IPS DF 19.7 (cell line): ENCODE measurements around the gene SMC3.
"Not testable (repeated sequence)": the region's sequence is repeated elsewhere in the genome, so short reads cannot be mapped to it uniquely, and the experiment has no call there.

Experiments
- DNase-seq: peaks from one replicate; pipeline ENCODE4 v3.0.0-alpha.2; 2013; ENCODE audit warnings: low read depth, low spot score

SMC3 gene

GRCh38 chr10:110576220-110576619 is 8.7 kb downstream of the SMC3 start:
- no peak for DNase-seq

- no peak for DNase-seq
These were observed 9.6 kb downstream of the SMC3 start for GRCh38 chr10:110577056-110577455.

- no peak for DNase-seq
These were observed 16.5 kb downstream of the SMC3 start for GRCh38 chr10:110584006-110584405.

GRCh38 chr10:110591760-110592159 is 24.3 kb downstream of the SMC3 start:
- DNase-seq, result no peak

- DNase-seq, result no peak
These were observed 30.0 kb downstream of the SMC3 start for GRCh38 chr10:110597476-110597875.

GRCh38 chr10:110600487-110601101 is 33.1 kb downstream of the SMC3 start:
- DNase-seq, result no peak

- no peak for DNase-seq
These were observed 34.1 kb downstream of the SMC3 start for GRCh38 chr10:110601581-110601980.

GRCh38 chr10:110608087-110608486 is 40.6 kb downstream of the SMC3 start:
- DNase-seq, result no peak

- no peak for DNase-seq
These were observed 42.1 kb downstream of the SMC3 start for GRCh38 chr10:110609605-110610004.

GRCh38 chr10:110610308-110610774 is 42.8 kb downstream of the SMC3 start:
- peak; percentile 81 for DNase-seq

- not testable (repeated sequence) for DNase-seq
These were observed 43.3 kb downstream of the SMC3 start for GRCh38 chr10:110610781-110611180.

- DNase-seq, result no peak
These were observed 44.6 kb downstream of the SMC3 start for GRCh38 chr10:110612087-110612486.

- DNase-seq, result no peak
These were observed 45.1 kb downstream of the SMC3 start for GRCh38 chr10:110612629-110613028.

- DNase-seq, result no peak
These were observed 46.0 kb downstream of the SMC3 start for GRCh38 chr10:110613341-110613995.

GRCh38 chr10:110613996-110614495 is 46.6 kb downstream of the SMC3 start:
- DNase-seq, result no peak

- DNase-seq, result no peak
These were observed 47.7 kb downstream of the SMC3 start for GRCh38 chr10:110615057-110615747.

GRCh38 chr10:110616493-110617033 is 49.1 kb downstream of the SMC3 start:
- DNase-seq, result no peak

GRCh38 chr10:110617425-110618229 is 50.1 kb downstream of the SMC3 start:
- DNase-seq, result no peak

- no peak for DNase-seq
These were observed 50.7 kb downstream of the SMC3 start for GRCh38 chr10:110618230-110618610.

- DNase-seq, result no peak
These were observed 52.3 kb downstream of the SMC3 start for GRCh38 chr10:110619514-110620397.

GRCh38 chr10:110620398-110620719 is 52.9 kb downstream of the SMC3 start:
- no peak for DNase-seq
